ENCODE results near the gene AKAP12.

Gene AKAP12

GRCh38 chr6:151239603-151240035 is at the start of gene AKAP12:
TSS of gene AKAP12 (plus strand) at chr6:151239967. CDS start at chr6:151240563, 596 bp downstream.
- DNase-seq: no peak

- no peak for DNase-seq
Observed at GRCh38 chr6:151191527-151191926, 48.2 kb upstream of the AKAP12 start.

- no peak for DNase-seq
Observed at GRCh38 chr6:151196555-151196954, 43.2 kb upstream of the AKAP12 start.

GRCh38 chr6:151197556-151197955 is 42.2 kb upstream of the AKAP12 start:
- no peak for DNase-seq

- DNase-seq: no peak
Observed at GRCh38 chr6:151199991-151200390, 39.8 kb upstream of the AKAP12 start.

- no peak for DNase-seq
Observed at GRCh38 chr6:151205721-151206600, 33.8 kb upstream of the AKAP12 start.

GRCh38 chr6:151207674-151208073 is 32.1 kb upstream of the AKAP12 start:
- DNase-seq: no peak

GRCh38 chr6:151209071-151209831 is 30.5 kb upstream of the AKAP12 start:
- DNase-seq: peak; percentile 71

- no peak for DNase-seq
Observed at GRCh38 chr6:151211075-151211474, 28.7 kb upstream of the AKAP12 start.

- DNase-seq: no peak
Observed at GRCh38 chr6:151213352-151213751, 26.4 kb upstream of the AKAP12 start.

GRCh38 chr6:151215999-151216398 is 23.8 kb upstream of the AKAP12 start:
- DNase-seq: no peak

- no peak for DNase-seq
Observed at GRCh38 chr6:151216804-151217203, 23.0 kb upstream of the AKAP12 start.

GRCh38 chr6:151219192-151219591 is 20.6 kb upstream of the AKAP12 start:
- DNase-seq: no peak

GRCh38 chr6:151224076-151224475 is 15.7 kb upstream of the AKAP12 start:
- DNase-seq: no peak

- no peak for DNase-seq
Observed at GRCh38 chr6:151225919-151226318, 13.8 kb upstream of the AKAP12 start.

GRCh38 chr6:151228788-151229400 is 10.9 kb upstream of the AKAP12 start:
- no peak for DNase-seq

GRCh38 chr6:151229401-151230276 is 10.1 kb upstream of the AKAP12 start:
- no peak for DNase-seq

- no peak for DNase-seq
Observed at GRCh38 chr6:151230277-151230577, 9.5 kb upstream of the AKAP12 start.

GRCh38 chr6:151232899-151233298 is 6.9 kb upstream of the AKAP12 start:
- DNase-seq: no peak

GRCh38 chr6:151233731-151234130 is 6.0 kb upstream of the AKAP12 start:
- DNase-seq: no peak

GRCh38 chr6:151236668-151237401 is 2.9 kb upstream of the AKAP12 start:
- DNase-seq: no peak
